Stimulated activated CD8-positive, alpha-beta memory T cell treated with anti-CD3 and anti-CD28 coated beads, Interleukin-7, amount 100 ng/mL, for 24 hours (primary cell): ENCODE measurements around the gene MYLK3.

Experiments
- DNase-seq: peaks from one replicate; pipeline ENCODE4 v3.0.0-alpha.2; 2020; ENCODE audit warnings: low read depth

MYLK3 gene

DNA sequence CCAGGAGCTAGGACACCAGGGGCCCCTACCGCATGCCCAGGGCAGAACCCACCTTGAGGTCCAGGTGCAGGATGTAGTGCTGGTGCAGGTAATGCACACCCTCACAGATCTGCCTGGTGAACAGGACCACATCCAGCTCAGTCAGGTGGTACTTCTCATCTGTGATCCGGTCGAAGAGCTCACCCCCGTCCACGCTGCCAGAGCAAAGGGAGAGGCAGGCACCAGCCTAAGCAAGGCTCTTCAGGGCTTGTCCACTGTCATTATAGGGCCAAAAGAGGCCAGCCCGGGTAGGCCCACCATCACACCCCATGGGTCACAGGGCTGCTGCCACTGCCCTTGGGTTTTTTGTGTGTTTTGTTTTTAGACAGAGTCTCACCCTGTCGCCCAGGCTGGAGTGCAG is 21.0 kb downstream of the MYLK3 start:
- no peak for DNase-seq

DNA sequence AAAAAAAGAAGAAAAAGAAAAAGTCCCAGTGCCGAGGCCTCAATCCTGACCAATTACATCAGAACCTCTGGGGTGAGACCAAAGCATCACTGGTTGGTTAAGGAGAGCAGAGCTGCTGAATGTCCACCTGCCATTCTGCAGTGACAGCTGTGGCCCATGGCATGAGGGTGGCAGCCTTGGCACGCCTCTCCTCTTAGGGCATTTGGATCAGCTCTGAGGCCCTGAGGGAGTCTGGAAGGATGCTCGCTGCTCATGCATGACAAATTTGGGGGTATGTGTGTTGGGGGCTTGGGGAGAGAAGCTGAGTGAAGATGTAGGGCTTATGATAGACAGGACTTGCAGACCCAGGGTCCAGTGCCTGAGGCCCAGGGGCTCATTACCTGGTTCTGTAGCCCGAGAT is 26.3 kb downstream of the MYLK3 start:
- DNase-seq = no peak

DNA sequence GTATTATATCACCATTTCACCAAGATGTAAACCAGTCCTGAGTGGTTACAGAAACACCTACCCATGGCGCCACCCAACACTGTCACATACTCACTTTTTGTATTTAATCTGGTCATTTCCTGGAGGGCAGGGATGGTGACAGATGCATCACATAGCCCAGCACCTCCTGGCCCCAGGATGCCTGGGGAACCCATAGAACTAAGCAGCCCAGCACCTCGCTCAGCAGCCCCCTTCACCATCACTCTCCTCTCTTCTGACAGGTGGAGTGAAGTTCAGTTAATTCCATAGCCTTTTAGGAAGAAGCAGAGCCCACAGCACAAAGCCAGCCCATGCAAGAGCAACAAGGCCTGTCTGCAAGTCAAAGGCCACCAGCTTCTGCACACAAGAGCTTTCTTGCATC is 27.5 kb downstream of the MYLK3 start:
- no peak for DNase-seq

DNA sequence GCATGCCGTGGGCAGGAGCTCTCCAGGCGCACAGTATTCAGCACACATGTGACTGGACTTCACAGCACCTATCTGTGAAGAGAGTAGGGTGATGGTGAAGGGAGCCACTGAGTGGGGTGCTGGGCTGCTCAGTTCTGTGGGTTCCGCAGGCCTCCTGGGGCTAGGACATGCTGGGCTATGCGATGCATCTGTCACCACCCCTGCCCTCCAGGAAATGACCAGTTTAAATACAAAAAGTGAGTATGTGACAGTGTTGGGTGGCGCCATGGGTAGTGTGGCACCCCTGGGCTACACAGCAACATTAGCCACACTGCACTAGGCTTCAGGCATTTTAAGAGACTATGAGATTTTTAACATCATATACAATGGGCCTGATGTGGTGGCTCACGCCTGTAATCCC is 28.6 kb downstream of the MYLK3 start:
- no peak for DNase-seq

DNA sequence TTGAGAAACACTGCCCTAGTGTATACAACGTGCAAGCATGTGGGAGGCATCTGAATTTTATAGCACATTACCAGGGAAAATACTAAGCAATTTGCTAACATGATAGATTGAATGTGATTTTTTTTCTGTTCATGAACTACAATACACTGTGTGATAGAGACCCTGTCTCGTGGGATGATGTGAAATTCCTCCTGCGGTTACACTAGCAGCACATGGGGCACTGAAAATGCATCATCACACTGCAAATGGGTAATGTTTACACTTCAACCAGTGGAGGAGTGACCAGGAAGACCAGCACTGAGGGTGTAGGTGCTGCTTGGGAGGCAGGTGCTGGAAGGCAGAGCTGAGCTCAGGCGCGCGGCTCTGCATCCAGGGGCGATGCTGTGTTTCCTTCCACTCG is 29.9 kb downstream of the MYLK3 start:
- DNase-seq = no peak

DNA sequence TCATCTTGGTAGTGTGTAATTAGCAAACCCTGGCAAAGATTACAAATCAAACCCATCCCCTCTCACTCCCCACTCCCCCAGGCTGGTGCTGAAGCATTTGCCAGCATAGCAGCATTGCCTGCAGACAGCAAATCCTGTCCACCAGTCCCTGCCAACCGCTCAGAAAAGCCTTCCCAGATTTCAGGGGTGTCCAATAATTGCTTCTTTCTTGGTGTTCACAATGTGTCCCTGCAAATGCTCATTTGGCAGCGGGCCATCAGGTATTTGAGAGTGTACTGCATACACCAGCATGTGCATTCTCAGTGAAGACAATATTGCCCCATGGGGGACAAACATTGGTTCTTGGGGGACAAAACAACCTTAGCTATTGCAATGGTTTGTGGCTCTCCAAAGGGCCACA is 30.5 kb downstream of the MYLK3 start:
- DNase-seq = no peak

DNA sequence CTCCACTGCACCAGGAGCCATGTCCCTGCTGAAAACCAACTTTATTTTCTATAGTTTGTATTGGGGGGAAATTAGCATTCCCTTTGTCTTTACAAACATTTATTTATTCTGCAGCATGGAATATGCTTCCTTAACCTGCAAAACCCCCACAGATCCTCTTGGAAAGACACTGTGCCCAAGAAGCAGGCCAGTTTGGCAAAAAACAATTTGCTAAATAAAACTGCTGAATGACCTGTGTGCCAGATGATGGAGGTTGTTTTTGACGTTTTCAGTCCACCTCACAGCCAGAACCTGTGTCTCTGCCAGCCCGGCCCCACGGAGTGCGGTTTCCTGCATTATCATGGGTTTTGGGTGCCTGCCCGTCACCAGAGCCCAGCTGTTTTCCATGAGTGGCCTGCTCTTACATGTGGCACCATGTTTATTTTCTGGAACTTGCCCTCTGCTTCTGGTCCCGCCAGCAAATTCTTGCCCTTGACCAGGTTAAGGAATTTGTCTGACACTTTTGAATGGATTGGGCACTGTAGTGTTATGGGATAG is 32.3 kb downstream of the MYLK3 start:
- no peak for DNase-seq

DNA sequence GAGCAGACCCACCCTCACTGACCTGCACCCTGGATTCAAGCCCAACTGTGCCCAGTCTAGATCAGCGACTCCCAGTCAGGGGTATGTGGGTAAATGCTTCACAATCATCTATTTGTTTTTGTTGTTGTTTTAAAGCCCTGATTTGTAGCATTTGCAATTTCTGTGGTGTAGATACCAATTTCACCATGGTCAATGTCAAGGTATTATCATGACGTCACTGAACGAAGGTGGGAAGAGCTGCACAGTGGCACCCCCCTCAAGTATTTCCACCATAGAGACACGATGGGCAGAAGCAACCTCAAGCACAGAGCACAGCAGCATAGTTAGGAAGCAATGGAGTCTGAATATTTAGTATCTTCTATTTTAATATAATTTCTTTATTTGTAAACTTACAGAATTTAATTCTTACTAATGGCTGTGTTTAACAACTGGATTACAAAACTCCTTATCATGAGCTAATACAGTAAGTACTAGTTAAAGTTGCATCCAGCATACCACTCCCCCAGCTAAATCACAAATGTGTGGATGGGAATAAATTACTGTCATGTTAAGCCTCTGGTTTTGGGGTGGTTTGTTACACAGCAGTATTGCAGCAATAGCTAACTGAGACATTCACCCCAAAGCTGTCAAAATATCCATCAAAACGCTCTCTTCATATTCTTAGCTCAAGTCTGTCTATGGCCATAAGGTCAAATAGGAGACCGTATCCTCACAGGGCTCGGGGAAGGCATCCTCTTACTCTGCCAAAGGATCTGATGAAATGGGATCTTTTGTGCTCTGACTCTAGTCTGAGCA is 33.1 kb downstream of the MYLK3 start:
- DNase-seq = no peak

DNA sequence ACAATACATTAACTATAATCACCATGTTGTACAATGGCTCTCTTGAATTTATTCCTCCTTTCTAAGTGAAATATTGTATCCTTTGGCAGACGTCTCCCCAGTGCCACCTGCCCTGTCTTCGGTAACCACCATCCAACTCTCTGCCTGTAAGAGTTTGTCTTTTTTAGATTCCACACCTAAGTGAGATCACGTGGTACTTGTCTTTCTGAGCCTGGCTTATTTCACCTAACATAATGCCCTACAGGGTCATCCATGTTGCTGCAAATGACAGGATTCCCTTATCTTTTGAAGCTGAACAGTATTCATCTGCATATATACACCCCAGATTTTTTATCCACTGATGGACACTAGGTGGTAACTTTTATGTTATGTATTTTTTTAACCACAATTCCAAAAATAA is 34.5 kb downstream of the MYLK3 start:
- no peak for DNase-seq

DNA sequence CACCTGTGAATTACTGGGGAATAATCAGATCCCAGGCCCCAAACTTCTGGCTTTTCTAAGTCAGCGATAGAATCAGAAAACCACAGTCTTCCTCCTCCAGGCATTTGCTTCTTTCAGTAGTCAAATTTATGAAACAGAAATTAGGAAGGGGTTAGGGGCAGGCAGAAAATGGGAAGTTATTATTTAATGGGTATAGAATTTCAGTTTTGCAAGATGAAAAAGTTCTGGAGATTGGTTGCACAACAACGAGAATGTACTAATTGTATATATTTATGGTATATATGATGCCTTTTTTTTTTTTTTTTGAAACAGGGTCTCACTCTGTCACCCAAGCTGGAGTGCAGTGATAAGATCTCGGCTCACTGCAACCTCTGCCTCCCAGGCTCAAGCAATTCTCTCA is 35.2 kb downstream of the MYLK3 start:
- no peak for DNase-seq

DNA sequence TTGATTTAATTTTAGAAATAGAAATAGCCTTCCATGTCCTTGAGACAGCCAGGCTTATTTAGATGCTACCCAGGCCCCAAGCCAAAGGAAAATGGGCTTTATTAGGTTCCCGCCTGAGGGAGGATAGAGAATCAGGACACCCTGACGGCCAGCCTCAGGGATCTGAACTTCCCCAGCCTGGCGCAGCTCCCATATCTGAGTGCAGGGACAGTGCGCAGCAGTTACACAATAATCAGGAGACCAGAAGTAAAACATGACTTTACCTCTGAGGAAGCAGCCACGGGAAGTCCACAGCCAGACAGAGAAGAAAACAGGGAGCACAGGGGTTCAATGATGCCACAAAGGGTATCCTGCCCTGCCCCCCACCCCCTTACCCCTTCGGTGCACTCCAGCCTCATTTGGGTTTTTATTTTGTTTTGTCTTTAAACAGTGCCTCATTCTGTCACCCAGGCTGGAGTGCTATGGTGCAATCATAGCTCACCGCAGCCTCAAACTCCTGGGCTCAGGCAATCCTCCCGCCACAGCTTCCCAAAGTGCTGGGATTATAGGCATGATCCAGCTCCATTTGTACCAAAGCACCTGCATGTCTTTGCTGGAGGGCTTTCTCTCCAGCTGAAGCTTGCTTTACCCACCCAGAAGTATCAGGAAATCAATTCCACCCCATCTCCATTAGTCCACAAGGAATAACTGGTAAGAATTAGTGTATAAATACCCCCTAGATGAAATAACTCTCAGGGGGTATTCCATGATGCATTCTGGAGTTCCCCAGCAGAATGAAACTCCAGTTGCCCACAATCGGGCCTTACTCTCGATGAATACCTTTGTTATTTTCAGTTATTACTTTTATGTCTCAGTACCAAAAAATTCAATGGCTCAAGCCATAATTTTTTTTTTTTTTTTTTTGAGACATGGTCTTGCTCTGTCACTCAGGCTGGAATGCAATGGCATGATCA is 36.8 kb downstream of the MYLK3 start:
- no peak for DNase-seq

DNA sequence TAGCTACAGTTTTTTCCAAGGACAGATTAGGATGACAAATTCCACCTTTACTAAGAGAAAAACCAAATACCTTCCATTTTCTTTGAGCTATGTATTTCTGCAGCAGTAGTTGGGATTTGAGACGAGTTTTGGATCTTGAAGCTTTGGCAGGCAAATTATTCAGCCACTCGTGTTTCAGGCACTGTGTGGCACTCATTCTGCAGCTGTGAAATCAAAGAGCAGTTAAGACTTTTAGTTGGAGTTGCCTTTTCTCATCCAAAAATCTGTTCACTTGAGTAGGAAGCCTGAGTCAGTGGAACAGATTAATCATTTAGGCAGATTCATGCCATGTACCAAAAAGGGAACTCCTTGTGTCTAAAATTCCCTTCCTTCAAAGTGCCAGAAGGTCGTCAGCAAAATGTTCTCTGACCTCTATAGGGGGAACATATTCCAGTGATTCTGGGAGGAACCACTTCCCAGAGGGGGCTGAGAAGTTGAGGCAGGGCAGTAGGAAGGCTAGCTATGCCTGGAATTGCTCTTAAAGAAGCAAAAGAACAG is 38.6 kb downstream of the MYLK3 start:
- no peak for DNase-seq

DNA sequence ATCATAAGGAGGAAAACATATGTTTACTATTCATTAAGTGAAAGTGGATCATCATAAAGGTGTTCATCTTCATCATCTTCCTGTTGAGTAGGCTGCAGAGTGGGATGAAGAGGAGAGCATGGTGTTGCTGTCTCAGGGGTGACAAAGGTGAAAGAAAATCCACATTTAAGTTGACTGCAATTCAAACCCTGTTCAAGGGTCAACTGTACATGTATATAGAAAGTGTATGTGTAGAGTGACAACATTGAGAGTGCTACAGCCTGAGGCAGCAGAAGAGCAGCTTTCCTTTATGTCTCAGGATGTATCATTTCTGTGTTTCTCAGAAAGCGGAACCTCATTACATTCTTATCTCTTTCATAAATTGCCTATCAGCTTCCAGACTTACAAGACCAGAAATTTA is 41.5 kb downstream of the MYLK3 start:
- DNase-seq = no peak

DNA sequence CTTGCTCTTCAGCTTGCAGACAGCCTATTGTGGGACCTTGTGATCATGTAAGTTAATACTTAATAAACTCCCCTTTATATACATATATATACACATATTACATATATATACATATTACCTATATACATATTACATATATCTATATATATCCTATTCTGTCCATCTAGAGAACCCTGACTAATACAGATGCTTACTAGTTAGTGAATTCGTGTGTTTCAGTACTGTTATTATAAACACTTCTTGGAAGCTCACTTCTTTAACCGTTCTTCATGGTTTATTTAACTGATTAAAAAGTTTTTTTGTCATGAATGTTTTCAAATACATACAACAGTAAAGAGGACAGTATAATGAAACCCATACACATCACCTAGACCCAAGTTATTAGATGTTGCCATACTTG is 46.1 kb downstream of the MYLK3 start:
- DNase-seq = no peak

DNA sequence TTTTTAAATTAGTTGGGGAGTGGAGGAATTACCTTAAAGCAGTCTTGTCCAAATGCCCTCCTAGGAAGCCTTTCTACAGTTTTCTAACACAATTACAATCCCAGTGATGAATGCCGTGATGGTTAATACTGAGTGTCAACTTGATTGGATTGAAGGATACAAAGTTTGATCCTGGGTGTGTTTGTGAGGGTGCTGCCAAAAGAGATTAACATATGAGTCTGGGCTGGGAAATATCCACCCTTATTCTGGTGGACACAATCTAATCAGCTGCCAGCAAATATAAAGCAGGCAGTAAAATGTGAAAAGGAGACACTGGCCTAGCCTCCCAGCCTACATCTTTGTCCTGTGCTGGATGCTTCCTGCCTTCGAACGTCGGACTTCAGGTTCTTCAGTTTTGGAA is 46.5 kb downstream of the MYLK3 start:
- DNase-seq = no peak

DNA sequence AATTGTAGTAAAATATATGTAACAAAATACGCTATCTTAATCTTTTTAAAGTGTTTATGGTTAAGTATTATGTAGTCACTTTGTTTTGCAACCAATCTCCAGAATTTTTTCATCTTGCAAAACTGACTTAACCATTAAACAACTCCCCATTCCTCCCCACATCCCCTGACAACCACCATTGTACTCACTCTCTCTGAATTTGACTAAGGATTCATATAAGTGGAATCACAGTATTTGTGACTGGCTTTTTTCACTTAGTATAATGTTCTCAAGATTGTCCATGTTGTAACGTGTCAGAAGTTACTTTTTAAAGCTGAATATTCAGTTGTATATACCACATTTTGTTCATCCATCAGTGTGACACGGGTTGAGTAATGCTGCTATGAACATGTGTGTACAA is 48.1 kb downstream of the MYLK3 start:
- no peak for DNase-seq

DNA sequence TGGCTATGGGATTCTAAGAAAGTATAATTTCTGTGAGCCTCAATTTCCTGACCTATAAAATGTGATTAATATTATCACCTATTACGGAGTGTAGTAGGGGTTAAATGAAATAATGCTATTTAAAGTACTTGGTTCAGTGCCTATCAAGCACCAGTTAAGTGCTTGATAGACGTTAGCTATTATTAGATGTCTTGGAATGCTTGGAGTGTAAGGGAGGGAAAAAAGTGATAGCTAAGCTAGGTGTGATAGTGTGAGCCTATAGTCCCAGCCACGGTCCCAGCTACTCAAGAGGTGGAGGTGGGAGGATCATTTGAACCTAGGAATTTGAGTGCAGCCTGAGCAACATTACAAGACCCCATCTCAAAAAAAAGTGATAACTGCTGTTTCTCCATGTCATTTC is 51.2 kb downstream of the MYLK3 start:
- DNase-seq = no peak

DNA sequence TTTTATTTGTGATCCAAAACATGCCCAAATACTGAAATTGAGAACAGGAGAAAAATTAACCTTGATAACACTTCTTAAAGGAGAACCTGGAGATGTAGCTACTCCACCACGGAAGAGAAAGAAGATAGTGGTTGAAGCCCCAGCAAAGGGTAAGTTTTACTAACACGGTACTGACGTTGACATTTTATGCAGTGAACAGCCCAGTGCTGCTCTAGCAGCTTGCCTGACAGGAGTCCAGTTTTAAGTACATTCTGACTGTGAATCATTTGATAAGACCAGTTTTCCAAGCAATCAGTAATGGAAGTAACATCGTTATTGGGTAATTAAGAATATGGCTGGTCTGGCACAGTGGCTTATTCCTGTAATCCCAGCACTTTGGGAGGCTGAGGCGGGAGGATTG is 52.2 kb downstream of the MYLK3 start:
- no peak for DNase-seq

DNA sequence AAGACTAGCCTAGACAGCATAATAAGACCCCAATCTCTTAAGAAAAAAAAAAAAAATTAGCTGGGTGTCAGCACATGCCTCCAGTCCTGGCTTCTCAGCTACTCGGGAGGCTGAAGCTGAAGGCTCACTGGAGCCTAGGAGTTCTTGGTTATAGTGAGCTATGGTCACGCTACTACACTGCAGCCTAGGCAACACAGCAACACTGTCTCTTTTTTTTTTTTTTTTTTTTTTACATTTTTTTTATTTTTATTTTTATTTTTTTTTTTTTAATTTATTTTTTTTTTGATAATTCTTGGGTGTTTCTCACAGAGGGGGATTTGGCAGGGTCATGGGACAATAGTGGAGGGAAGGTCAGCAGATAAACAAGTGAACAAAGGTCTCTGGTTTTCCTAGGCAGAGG is 54.5 kb downstream of the MYLK3 start:
- DNase-seq = no peak

DNA sequence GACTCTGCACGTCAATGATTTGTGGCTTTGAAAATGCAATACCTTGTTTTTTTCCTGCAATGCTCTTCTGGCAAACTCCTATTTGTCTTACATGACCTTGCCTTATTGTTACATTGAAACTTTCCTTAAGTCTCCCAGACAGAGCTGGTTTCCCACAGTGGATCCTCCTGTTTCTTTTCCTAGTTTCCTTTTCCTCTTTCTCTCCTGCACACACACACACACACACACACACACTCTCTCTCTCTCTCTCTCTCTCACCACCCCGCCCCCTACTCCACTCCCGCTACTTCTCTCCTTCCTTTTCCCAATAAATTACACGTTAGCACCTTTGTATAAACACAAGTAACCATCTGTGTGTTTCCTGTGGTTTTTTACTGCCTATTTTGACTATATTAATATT is 56.4 kb downstream of the MYLK3 start:
- DNase-seq = no peak

DNA sequence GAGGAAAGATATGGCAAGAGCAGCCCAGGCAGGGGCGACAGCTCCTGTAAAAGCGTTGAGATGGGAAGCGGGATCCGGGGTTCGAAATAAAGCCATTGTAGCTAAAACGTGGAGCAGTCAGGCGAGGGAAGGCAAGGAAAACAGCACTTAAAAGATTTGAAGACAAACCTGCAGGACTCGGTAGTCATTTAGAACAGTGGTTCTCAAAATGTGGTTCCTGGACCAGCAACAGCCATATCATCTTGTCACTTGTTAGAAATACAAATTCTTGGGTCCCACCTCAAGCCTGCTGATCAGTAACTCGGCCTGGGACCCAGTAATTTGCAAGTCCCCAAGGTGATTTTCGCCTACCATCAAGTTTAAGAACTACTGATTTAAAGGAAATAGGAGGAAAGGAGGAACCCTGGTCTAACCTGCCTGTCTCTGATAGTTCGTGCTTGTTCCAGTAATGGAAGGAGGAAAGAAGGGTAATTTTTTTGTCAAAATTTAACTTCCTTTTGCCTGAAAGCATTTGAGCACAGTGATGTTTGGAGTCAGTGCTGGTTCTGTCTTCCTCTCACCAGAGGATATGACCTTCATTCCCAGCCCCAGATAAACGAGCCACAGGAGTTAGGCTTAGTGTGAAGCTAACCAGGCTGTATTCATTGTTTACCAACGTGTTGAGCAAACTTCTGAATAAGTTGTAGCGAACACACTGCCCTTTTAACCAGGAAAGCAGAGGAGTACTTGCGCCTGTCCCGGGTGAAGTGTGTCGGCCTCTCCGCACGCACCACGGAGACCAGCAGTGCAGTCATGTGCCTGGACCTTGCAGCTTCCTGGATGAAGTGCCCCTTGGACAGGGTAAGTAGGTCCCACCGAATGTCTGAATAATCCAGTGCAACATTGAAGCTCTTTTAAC is 57.6 kb downstream of the MYLK3 start:
- DNase-seq = no peak
